GM12892 (cell line): ENCODE measurements around the gene KIF19.

Experiments used
- DNase-seq: peaks from one replicate; pipeline ENCODE4 v3.0.0; 2011; ENCODE audit not compliant: insufficient read length
- FAIRE-seq: peaks from 2 replicates; lab custom pipeline; 2011; peaks lifted over from hg19 to GRCh38; lab: Jason Lieb, UNC
- POLR2A ChIP-seq: IDR thresholded peaks from 2 replicates; pipeline ENCODE4 v1.6.1; 2011; ENCODE audit warnings: low read depth, low read length, control low read depth
- POLR2AphosphoS5 ChIP-seq: IDR thresholded peaks from 2 replicates; pipeline ENCODE4 v1.6.1; 2011; ENCODE audit warnings: low read depth, low read length, control low read depth
- TAF1 ChIP-seq: IDR thresholded peaks from 2 replicates; pipeline ENCODE4 v1.6.1; 2011; ENCODE audit warnings: low read depth, mild to moderate bottlenecking, control low read depth, low read length, borderline replicate concordance

The KIF19 gene

DNA sequence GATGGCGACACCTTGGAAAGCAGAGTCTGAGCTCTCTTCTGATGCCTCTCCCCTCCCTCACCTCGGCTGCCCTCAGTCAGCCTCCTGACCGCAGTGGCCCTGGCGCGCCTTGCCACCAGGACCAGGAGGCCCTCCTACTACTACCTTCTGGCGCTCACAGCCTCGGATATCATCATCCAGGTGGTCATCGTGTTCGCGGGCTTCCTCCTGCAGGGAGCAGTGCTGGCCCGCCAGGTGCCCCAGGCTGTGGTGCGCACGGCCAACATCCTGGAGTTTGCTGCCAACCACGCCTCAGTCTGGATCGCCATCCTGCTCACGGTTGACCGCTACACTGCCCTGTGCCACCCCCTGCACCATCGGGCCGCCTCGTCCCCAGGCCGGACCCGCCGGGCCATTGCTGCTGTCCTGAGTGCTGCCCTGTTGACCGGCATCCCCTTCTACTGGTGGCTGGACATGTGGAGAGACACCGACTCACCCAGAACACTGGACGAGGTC, 45.7 kb downstream of the KIF19 start:
- TF ChIP-seq POLR2AphosphoS5 (no peak), POLR2A (no peak), TAF1 (no peak)
- DNase-seq, result no peak
- FAIRE-seq, result no peak

DNA sequence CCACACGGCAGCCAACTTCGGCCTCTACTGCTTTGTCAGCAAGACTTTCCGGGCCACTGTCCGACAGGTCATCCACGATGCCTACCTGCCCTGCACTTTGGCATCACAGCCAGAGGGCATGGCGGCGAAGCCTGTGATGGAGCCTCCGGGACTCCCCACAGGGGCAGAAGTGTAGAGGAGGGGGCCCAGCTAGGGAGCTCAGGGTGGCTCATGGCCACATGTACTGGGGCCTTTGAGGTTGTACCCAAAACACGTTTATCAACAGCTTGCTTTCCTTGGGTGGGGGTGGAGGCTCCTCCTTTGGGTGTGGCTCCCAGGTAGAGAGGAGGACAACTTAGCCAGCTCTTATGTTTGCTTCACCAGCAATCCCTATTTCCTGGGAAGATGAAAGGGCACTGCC, 46.4 kb downstream of the KIF19 start:
- DNase-seq, result no peak
- no peak for TF ChIP-seq TAF1
- TF ChIP-seq POLR2AphosphoS5, result no peak
- no peak for TF ChIP-seq POLR2A
- no peak for FAIRE-seq

DNA sequence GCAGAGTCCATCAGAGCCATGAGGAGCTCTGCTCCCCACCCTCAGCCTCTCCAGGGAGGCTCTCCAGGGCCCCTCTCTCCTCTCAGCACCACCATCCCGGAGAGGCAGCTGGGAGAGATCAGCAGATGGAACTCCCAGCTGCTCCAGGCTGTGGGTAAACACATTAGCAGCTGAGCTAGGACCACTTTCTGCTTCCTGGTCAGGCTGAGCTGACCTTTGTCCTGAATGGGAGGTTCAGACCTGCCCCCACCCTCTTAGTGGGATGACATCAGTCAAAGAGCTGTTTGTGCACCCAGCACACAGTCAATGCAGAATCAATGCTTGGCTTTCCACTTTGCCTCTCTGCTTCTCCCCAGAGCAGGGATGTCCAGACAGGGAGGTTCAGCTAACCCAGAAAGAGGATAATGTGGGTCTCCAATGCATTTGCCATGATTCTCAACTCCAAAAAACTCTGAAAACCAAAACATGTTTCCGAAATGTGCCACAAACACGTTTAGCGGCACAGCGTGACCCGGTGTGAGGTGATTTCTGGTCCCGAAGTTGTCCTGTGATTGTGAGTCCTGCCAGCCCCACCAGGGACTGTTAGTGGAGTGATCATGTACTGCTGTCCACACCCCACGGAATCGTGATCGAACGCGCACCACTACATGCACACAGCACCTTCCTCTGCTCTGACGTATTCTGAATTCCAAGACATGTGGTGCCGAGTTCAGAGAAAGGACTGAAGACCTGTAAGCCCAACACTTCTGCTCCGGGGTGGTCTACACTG, 48.0 kb downstream of the KIF19 start:
- no peak for TF ChIP-seq POLR2AphosphoS5
- TF ChIP-seq TAF1, result no peak
- TF ChIP-seq POLR2A, result no peak
- FAIRE-seq (no peak), DNase-seq (no peak)

DNA sequence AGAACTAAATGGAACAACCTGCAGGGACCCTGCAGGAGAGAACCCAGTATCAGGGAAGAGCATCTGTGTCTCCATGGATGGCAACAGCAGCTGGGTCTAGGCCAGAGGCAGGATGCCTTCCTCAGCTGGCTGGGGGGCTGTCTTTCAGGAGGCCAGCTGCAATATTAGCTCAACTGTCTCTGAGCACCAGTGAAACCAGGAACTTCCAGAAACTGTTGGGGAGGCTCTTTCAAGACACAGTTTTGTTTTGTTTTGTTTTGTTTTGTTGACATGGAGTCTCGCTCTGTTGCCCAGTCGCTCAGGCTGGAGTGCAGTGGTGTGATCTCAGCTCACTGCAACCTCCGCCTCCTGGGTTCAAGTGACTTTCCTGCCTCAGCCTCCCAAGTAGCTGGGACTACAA, 48.8 kb downstream of the KIF19 start:
- no peak for TF ChIP-seq POLR2AphosphoS5
- TF ChIP-seq TAF1, result no peak
- no peak for TF ChIP-seq POLR2A

DNA sequence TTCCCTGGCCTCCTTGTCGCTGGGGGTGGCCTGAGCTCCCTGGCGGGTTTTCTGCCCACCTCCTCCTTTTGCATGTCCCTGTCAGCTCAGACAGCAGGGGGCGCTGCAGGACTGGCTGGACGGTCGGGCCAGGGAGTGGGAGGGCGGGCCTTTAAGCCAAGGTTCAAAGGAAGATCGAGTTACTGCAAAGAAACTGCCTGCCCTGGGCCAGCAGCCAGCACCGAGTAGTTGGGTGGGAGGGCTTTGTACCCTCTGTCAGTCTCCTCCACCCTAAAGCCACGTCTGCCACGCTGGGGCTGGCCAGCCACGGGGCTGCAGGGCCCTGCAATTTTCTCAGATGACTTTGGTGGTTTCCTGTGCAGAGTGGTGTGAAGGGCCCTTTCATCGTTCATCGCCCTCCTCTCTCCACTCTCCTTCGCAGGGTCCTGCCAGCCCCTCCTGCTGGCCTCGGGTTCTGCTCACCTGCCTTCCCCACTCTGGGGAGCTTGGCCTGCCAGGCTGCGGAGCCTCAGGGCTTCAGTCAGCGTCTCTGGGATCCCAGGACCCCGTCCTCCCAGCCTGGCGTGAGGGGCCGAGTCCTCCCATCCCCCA, 53.6 kb downstream of the KIF19 start:
- DNase-seq, result peak; percentile 94

More for the DNA sequence above, 48.8 kb downstream of the KIF19 start:
- no peak for DNase-seq
- no peak for FAIRE-seq

DNA sequence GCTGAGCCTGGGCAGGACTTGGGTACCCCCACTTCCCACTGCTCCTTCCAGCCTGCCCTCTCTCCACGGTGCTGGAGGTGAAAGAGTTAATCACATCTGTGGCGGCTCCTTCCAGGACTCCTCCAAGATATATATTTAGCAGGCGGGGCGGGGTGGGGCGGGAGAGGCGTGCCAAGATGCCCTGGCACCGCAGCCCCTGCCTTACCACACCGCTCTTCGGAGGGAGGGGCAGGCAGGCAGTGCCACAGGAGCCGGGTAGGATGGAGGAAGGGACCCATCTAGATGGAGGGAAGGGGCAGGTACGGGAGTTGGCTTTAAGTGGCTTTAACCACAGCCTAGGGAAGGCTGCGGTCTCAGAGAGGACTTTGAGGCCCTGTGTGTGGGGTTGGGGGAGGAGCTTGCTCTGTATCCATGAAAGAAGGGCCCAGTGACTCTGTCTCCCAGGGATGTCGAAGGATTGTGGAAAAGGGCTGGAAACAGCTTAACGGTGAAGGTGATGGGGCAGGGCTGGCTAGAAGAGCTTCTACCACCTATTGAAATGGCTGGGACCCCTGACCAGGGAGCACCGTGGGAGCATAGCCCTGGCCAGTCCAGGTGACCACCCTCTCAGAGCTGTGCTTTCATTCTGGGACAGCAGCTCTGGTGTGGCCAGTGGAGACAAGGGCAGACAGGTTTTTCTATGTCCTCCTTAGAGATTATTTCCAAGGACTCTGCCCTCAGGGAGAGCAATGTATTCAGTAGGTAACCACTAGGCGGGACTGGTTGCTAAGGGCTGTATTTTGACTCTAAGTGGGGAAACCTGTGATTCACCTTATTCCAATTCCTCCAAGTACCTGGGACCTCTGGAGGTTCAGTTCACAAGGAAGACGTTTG, 54.3 kb downstream of the KIF19 start:
- DNase-seq, result no peak
- no peak for TF ChIP-seq TAF1
- TF ChIP-seq POLR2A, result no peak
- no peak for TF ChIP-seq POLR2AphosphoS5
- FAIRE-seq, result no peak

More for the DNA sequence above, 53.6 kb downstream of the KIF19 start:
- FAIRE-seq, result peak; percentile 70
- TF ChIP-seq POLR2A, result no peak
- TF ChIP-seq TAF1, result no peak
- TF ChIP-seq POLR2AphosphoS5, result no peak

DNA sequence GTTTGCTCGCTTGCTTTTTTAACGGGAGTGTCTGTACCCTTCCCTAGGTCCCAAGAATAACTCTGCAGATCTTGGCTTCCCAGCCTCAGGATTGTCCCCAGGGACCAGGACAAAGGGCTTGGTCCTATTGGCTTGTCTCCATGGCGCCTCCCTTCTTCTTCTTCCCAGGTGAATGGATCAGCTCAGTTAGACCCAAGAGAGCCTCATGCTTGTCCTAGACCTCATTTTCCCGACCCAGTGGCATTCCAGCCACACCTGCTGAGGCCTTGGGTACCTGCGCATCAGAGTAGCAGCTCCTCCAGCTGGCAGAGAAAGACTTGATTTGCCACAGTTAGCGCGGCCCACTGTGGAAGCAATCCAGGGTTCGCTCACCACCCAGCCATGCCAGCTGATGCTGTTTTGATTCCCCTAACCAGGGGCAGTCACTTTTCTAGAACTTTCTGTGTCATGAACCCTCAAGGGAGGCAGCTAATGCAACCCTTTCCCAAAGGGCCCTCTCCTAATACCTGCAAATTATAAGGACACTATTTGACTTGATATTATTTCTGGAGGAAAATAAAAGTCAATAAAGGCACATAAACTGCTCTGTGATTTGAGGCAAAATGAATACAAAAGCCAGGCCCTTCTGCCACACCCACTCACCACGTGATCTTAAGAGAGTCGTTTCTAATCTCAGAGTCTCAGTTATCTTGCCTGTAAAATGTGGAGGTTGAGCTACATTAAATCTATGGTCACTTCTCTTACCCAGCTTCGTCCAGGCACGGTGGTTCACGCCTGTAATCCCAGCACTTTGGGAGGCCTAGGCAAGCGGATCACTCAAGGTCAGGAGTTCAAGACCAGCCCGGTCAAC, 55.2 kb downstream of the KIF19 start:
- FAIRE-seq (no peak), DNase-seq (no peak)
- TF ChIP-seq POLR2A (no peak), TAF1 (no peak), POLR2AphosphoS5 (no peak)

DNA sequence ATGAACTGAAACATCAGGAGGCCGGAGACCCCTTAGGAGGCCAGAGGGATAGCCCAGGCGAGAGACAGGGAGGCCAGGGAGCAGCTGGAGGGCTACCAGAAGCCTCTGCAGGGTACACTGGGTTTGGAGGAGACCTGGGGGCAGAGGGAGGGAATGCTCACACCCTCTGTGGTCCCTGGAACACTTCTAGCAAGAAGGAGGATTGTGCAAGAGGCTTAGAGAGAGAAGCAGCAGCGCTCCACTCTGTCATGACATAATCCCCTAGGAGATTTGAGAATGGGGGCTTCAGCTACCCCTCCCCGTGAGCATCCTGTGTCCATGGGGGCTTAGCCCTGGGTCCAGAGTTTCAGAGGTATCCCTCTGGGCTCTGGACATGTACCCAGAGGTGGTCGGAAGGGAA, 57.1 kb downstream of the KIF19 start:
- DNase-seq, result no peak
- FAIRE-seq, result no peak
- no peak for TF ChIP-seq TAF1
- TF ChIP-seq POLR2A, result no peak
- TF ChIP-seq POLR2AphosphoS5, result no peak

DNA sequence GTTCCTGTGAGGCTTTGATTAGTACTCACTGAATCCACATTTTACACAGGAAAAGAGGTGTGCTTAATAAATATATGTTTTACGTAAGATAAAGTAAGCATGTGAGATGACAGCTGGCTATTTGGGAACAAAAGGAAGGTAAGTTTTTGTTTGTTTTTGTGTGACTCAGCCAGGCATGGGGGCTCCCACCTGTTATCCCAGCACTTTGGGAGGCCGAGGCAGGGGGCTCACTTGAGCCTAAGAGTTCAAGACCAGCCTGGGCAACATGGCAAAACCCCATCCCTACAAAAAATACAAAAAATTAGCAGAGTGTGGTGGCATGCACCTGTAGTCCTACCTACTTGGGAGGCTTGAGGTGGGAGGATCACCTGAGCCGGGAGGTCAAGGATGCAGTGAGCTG, 59.2 kb downstream of the KIF19 start:
- no peak for FAIRE-seq
- TF ChIP-seq POLR2AphosphoS5 (no peak), TAF1 (no peak), POLR2A (no peak)
- DNase-seq, result no peak

DNA sequence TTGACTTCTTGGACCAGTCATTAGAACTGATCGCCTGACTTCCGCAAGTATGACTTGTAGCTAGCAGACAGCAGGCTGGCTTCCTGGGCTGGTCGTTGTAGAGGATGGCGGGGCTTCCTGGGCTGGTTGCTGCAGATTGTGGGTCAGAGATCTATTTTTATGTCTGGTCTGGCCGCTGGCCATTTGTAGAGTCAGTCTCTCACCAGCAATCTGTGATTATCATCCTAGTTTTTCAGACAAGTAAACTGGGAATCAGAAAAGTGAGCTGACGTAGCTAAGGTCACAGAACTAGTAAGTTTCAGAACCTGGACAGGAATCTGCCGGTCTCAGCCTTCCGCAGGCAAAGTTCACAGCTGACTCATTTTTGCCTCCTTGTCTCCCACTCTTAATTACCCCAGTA, 60.4 kb downstream of the KIF19 start:
- TF ChIP-seq POLR2A, result no peak
- FAIRE-seq (no peak), DNase-seq (no peak)
